Activated CD4-positive, alpha-beta T cell treated with anti-CD3 and anti-CD28 coated beads, Interleukin-2, amount 10 ng/mL, durations not matched to agents 24 days and 14 days (primary cell): ENCODE measurements around the gene PIP5KL1. TPM values are rescaled to one million over a fixed set of nuclear protein-coding genes. Genes with fewer than 3 reads are reported as not detected.
"Not testable (repeated sequence)": the region's sequence is repeated elsewhere in the genome, so short reads cannot be mapped to it uniquely, and the experiment has no call there.

Experiments
- DNase-seq: peaks from one replicate; pipeline ENCODE4 v3.0.0; 2022
- H3K27ac Mint-ChIP-seq: one replicate; pipeline ENCODE4 v1.8.0; 2022; ENCODE audit warnings: mild to moderate bottlenecking, mixed read lengths
- H3K27me3 Mint-ChIP-seq: one replicate; pipeline ENCODE4 v1.8.0; 2022; ENCODE audit warnings: mixed read lengths
- H3K36me3 Mint-ChIP-seq: one replicate; pipeline ENCODE4 v1.8.0; 2022; ENCODE audit warnings: low read depth, mild to moderate bottlenecking, mixed read lengths
- H3K4me1 Mint-ChIP-seq: one replicate; pipeline ENCODE4 v1.8.0; 2021; ENCODE audit warnings: mixed read lengths
- H3K4me3 Mint-ChIP-seq: one replicate; pipeline ENCODE4 v1.8.0; 2022; ENCODE audit warnings: mild to moderate bottlenecking, moderate library complexity, mixed read lengths
- H3K9me3 Mint-ChIP-seq: one replicate; pipeline ENCODE4 v1.8.0; 2021; ENCODE audit warnings: mixed read lengths
- intact Hi-C: fragments of 100-400 bp; cut with micrococcal nuclease; formaldehyde crosslinking; loops from one replicate; pipeline ENCODE4 v1.15.1; 2023
- total RNA-seq: library from RNA; stranded (reverse); gene quantifications from 2 replicates; pipeline ENCODE4 v1.2.3, GENCODE V29; 2022

The PIP5KL1 gene
- total RNA-seq, 1 donor from 2014 or later, result 0.89 TPM

DNA sequence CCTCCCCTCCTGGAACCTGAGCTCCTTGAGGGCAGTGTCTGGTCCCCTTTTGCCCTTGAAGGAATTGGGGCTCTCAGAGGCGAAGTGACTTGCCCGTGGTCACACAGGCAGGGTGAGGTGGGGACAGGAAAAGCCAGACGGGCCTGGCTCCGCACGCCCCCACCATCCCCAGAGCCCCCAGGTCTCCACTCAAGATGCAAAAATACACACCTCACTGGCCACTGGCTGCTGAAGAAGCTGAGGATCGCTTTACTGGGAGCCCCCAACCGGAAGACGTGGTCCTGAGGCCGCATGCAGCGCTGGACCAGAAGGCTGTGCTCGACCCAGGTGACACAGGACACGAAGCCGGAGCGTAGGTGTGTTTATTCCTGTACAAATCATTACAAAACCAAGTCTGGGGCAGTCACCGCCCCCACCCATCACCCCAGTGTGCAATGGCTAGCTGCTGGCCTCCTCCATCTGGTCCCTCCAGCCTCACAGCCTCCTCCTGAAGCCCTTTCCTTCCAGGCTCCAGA lies 45.5 kb downstream of the PIP5KL1 start:
- Mint-ChIP-seq H3K27ac (no peak overlapping the region), H3K9me3 (no peaks in the 10 kb centered on the region), H3K4me3 (no peak overlapping the region), H3K4me1 (peaks cover 11% of the 10 kb centered on the region), H3K27me3 (no peaks in the 10 kb centered on the region), H3K36me3 (peaks cover 42% of the 10 kb centered on the region)
- no peak for DNase-seq
- intact Hi-C loops, result no loop called here

DNA sequence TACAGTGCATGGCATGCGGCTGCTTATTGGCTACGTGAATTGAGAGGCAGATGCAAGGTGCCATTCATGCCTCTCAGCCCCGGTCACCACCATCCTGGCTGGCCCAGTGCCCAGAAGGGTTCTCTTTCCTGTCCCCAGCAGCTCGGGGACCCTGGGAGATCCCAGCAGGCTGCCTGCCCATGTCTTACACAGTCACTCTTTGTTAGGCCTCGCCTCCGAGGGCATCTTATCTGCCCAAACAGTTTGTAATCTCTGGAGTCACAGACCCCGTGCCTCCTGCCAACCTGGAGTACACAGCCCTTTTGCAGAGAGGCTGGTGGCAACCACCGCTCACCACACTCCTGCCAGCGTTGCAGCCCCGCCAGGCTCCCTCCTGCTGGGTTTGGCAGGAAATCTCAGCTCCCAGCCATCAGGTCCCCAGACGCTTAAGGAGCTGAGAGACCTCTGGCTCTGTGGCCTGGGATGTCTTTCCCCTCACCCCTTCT lies 46.1 kb downstream of the PIP5KL1 start:
- H3K27ac Mint-ChIP-seq, result peak overlapping the region; percentile 48
- peaks cover 41% of the 10 kb centered on the region for H3K36me3 Mint-ChIP-seq
- peaks cover 11% of the 10 kb centered on the region for H3K4me1 Mint-ChIP-seq
- no peak for DNase-seq
- H3K4me3 Mint-ChIP-seq, result no peak overlapping the region
- no peaks in the 10 kb centered on the region for H3K27me3 Mint-ChIP-seq
- intact Hi-C loops, result no loop called here
- H3K9me3 Mint-ChIP-seq, result no peaks in the 10 kb centered on the region

GRCh38 chr9:127883959-127884358 lies 46.6 kb downstream of the PIP5KL1 start:
- Mint-ChIP-seq H3K4me1 (peaks cover 11% of the 10 kb centered on the region), H3K36me3 (peaks cover 41% of the 10 kb centered on the region), H3K27me3 (no peaks in the 10 kb centered on the region), H3K4me3 (no peak overlapping the region), H3K9me3 (no peaks in the 10 kb centered on the region), H3K27ac (peak overlapping the region; percentile 34)
- intact Hi-C loops, result no loop called here
- no peak for DNase-seq

- H3K4me3 Mint-ChIP-seq, intact Hi-C loops, H3K27ac Mint-ChIP-seq, DNase-seq, H3K9me3 Mint-ChIP-seq, H3K27me3 Mint-ChIP-seq: not testable (repeated sequence)
- Mint-ChIP-seq H3K4me1 (peaks cover 11% of the 10 kb centered on the region), H3K36me3 (peaks cover 32% of the 10 kb centered on the region)
Observed at GRCh38 chr9:127881715-127882114, 48.9 kb downstream of the PIP5KL1 start.

GRCh38 chr9:127880143-127880542 lies 50.4 kb downstream of the PIP5KL1 start:
- Mint-ChIP-seq H3K4me1 (peaks cover 11% of the 10 kb centered on the region), H3K36me3 (peaks cover 25% of the 10 kb centered on the region), H3K9me3 (no peaks in the 10 kb centered on the region), H3K4me3 (no peak overlapping the region), H3K27ac (no peak overlapping the region), H3K27me3 (no peaks in the 10 kb centered on the region)
- intact Hi-C loops, result no loop called here
- DNase-seq, result no peak

GRCh38 chr9:127878652-127879390 lies 51.8 kb downstream of the PIP5KL1 start:
- DNase-seq, result no peak
- intact Hi-C loops, result no loop called here
- Mint-ChIP-seq H3K36me3 (peaks cover 16% of the 10 kb centered on the region), H3K4me3 (no peak overlapping the region), H3K27ac (no peak overlapping the region), H3K27me3 (no peaks in the 10 kb centered on the region), H3K9me3 (no peaks in the 10 kb centered on the region), H3K4me1 (peaks cover 5% of the 10 kb centered on the region)

- H3K27ac Mint-ChIP-seq, result no peak overlapping the region
- H3K36me3 Mint-ChIP-seq, result peaks cover 15% of the 10 kb centered on the region
- H3K4me3 Mint-ChIP-seq, result peak overlapping the region; percentile 49
- intact Hi-C loops, result no loop called here
- no peaks in the 10 kb centered on the region for H3K27me3 Mint-ChIP-seq
- H3K9me3 Mint-ChIP-seq, result no peaks in the 10 kb centered on the region
- peaks cover 5% of the 10 kb centered on the region for H3K4me1 Mint-ChIP-seq
- no peak for DNase-seq
Observed at GRCh38 chr9:127878001-127878651, 52.5 kb downstream of the PIP5KL1 start.

DNA sequence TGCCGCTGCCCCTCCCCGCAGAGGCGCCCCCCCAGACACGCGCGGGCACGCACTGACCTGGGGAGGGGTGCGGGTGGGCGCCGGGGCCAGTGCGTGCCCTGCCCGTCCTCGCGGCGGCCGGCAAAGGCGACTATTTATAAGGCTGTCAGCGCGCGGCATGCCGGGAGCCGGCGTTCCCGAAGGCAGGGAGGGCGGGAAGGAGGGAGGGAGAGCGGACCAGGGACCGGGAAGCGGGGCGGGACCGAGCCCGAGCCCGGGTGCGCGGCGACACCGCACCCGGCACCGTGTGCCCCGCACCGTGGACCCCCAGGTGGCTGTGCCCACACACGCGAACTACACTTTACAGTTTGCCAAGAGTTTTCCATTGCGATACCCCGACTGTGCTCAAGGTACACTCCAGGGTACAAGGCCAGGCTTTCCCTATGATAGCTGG lies 53.0 kb downstream of the PIP5KL1 start, which contains the start of gene AK1:
AK1 (minus strand) TSS at position 110 of the 433 bp plus-strand sequence. CDS start 3,058 bp downstream, outside the sequence.
- Mint-ChIP-seq H3K9me3 (no peaks in the 10 kb centered on the region), H3K36me3 (peaks cover 12% of the 10 kb centered on the region), H3K27ac (no peak within 1 kb of the TSS), H3K4me1 (peaks cover 1% of the 10 kb centered on the region), H3K27me3 (no peaks in the 10 kb centered on the region), H3K4me3 (peak within 1 kb of the TSS; percentile 49)
- intact Hi-C loops, result no loop called here
- DNase-seq, result no peak

- Mint-ChIP-seq H3K4me3 (peak overlapping the region; percentile 19), H3K27ac (no peak overlapping the region), H3K36me3 (peaks cover 8% of the 10 kb centered on the region), H3K9me3 (no peaks in the 10 kb centered on the region), H3K4me1 (no peaks in the 10 kb centered on the region), H3K27me3 (no peaks in the 10 kb centered on the region)
- DNase-seq, result no peak
- intact Hi-C loops, result no loop called here
Observed at GRCh38 chr9:127876764-127877562, 53.6 kb downstream of the PIP5KL1 start.

- Mint-ChIP-seq H3K4me3 (no peak overlapping the region), H3K9me3 (no peaks in the 10 kb centered on the region), H3K36me3 (peaks cover 6% of the 10 kb centered on the region), H3K27me3 (no peaks in the 10 kb centered on the region), H3K4me1 (no peaks in the 10 kb centered on the region), H3K27ac (no peak overlapping the region)
- DNase-seq, result no peak
- intact Hi-C loops, result no loop called here
Observed at GRCh38 chr9:127876026-127876763, 54.4 kb downstream of the PIP5KL1 start.

GRCh38 chr9:127875306-127875966 lies 55.1 kb downstream of the PIP5KL1 start:
- Mint-ChIP-seq H3K27me3 (no peaks in the 10 kb centered on the region), H3K9me3 (no peaks in the 10 kb centered on the region), H3K36me3 (peaks cover 5% of the 10 kb centered on the region), H3K4me3 (no peak overlapping the region), H3K27ac (no peak overlapping the region), H3K4me1 (no peaks in the 10 kb centered on the region)
- DNase-seq, result no peak
- intact Hi-C loops, result no loop called here

DNA sequence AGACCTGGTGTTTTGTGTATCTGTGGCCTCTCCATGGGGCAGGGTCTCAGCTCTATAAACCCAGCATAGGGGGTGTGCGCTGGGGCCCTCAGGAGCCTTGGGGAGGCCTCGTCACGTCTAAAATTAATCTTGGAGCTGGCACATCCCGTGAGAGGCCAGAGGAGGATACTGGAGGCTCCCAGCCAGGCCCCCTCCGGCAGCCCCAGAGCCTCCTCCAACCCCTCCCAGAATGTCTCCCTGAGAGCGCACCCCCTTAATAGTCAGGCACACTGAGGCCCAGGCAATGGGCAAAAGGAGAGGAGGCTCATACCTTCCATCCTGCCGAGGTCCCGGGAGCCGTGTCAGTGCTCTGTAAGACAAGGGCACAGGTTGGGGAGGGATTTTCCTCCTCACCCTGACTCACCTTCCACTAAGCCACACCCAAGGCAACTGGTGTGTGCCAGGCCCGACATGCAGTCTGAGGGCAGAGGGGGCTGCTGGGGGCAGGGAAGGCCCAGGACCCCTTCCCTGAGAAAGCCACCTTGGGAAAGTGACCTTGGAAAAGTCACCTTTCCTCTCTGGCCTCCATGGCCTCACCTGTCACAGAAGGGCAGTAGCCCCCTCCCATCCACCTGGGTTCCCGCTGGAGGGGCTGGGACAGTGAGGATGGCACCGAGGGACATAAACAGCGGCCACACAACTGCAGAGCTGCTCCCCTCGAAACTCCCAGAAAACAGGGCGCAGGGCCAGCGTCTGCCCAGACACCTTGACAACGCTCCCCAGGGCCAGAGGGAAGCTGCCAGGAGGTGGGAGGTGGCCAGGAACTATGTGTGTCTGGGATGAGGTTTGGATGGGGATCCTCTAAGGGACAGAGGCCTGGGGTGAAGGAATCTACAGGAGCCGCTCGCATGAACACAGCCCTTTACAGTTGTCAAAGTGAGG lies 56.0 kb downstream of the PIP5KL1 start:
- no peak overlapping the region for H3K4me3 Mint-ChIP-seq
- intact Hi-C loops, result no loop called here
- no peak for DNase-seq
- H3K9me3 Mint-ChIP-seq, result no peaks in the 10 kb centered on the region
- peaks cover 4% of the 10 kb centered on the region for H3K36me3 Mint-ChIP-seq
- no peak overlapping the region for H3K27ac Mint-ChIP-seq
- no peaks in the 10 kb centered on the region for H3K4me1 Mint-ChIP-seq
- H3K27me3 Mint-ChIP-seq, result no peaks in the 10 kb centered on the region
